Measurements from ENCODE around the gene MAGI1.
A peak's percentile ranks its signal among the peaks of the same experiment; 100 is the strongest.

MAGI1 gene

DNA sequence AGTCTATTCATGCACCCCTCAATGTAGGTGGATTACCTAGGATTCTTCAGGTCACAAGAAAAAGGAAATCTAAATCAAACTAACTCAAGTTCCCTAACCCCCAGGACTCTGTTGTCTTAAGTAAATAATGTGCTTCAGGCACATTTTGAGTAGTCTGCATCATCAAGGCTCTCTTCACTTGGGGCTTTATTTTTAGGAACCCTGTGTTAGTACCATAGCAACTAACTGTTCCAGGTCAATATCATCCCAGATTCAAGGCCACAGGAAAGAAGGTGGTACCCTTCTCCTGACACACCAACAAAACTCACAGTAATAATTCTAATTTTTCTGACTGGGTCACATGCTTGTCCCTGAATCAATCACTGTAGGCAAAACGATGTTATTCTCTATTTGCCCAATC lies 218.1 kb downstream of the MAGI1 start:
- FAIRE-seq = no peak
- DNase-seq (ENCODE audit: insufficient read length) = no peak
- TF ChIP-seq POLR2A (IDR thresholded peaks at IDR 0.05; ENCODE audit: low read depth, low read length) = no peak
- TF ChIP-seq POLR2AphosphoS5 (IDR thresholded peaks at IDR 0.05; ENCODE audit: low read depth, low read length) = no peak
- TF ChIP-seq TAF1 (IDR thresholded peaks at IDR 0.05; ENCODE audit: borderline replicate concordance, low read depth, low read length) = no peak

DNA sequence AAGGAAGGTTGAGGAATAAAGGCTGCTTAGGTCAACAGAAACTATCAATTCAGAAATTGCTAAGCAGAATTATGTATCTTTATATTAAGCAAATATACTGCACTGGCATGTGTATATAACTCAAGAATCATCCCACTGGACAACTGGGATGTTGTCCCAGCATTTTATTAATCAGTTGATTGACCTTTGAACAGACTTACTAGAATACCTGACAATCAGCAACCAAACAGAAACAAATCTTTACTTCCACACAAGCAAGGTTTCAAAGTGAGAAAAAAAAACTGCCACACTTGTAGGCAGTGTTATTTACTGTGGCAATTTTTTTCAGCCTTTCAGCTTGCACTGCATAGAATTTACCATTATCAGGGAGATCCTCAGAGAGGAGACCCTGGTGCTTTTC lies 218.8 kb downstream of the MAGI1 start:
- FAIRE-seq = no peak
- DNase-seq (ENCODE audit: insufficient read length) = no peak
- TF ChIP-seq POLR2AphosphoS5 (IDR thresholded peaks at IDR 0.05; ENCODE audit: low read depth, low read length) (no peak), TAF1 (IDR thresholded peaks at IDR 0.05; ENCODE audit: borderline replicate concordance, low read depth, low read length) (no peak), POLR2A (IDR thresholded peaks at IDR 0.05; ENCODE audit: low read depth, low read length) (no peak)

DNA sequence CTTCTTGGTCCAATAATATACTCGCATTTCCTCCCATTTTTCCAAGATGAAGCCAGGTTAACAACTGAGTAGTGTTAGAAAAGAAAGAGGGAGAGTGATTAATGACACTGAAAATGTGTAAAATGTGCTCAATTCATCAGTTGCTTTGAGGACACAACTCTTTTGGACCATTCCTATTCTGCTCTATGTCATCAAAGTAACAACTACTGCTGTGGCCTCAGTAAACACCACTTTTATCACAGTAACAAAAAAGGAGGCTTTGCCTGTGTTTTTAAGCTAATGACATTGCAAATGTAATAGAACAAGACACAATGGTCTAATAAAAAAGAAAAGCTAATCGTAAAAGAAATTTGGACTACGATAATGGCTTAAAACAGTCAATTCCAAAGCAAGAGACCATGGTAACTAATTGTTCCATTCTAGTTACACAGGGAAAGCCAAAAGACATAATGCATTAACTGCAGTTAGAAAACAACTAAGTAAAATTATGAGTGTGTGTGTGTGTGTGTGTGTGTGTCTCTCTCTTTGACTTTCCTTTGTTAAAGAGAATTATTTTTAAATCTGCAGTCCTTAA lies 221.1 kb downstream of the MAGI1 start:
- no peak for TF ChIP-seq POLR2AphosphoS5 (IDR thresholded peaks at IDR 0.05; ENCODE audit: low read depth, low read length)
- TF ChIP-seq POLR2A (IDR thresholded peaks at IDR 0.05; ENCODE audit: low read depth, low read length) = no peak
- TF ChIP-seq TAF1 (IDR thresholded peaks at IDR 0.05; ENCODE audit: borderline replicate concordance, low read depth, low read length) = no peak
- FAIRE-seq = peak; percentile 75
- DNase-seq (ENCODE audit: insufficient read length) = no peak

DNA sequence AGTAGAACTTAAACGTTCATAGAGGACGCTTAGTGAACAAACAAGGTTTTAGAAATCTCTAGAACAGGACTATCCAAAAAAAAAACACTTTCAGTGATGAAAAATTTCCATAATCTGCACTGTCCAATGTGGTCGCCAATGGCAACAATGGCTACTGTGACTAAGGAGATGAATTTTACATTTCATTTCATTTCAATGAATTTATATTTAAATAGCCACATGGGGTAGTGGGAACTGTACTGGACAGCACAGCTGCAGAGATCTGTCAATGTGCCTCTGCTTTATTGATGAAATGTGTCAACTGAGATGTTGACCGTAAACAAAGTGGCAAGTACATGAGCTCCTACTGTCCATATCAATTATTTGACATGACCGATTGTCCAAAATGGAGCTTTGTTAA lies 222.5 kb downstream of the MAGI1 start:
- TF ChIP-seq POLR2A (IDR thresholded peaks at IDR 0.05; ENCODE audit: low read depth, low read length) (no peak), TAF1 (IDR thresholded peaks at IDR 0.05; ENCODE audit: borderline replicate concordance, low read depth, low read length) (no peak), POLR2AphosphoS5 (IDR thresholded peaks at IDR 0.05; ENCODE audit: low read depth, low read length) (no peak)
- DNase-seq (ENCODE audit: insufficient read length) = no peak
- FAIRE-seq = no peak

DNA sequence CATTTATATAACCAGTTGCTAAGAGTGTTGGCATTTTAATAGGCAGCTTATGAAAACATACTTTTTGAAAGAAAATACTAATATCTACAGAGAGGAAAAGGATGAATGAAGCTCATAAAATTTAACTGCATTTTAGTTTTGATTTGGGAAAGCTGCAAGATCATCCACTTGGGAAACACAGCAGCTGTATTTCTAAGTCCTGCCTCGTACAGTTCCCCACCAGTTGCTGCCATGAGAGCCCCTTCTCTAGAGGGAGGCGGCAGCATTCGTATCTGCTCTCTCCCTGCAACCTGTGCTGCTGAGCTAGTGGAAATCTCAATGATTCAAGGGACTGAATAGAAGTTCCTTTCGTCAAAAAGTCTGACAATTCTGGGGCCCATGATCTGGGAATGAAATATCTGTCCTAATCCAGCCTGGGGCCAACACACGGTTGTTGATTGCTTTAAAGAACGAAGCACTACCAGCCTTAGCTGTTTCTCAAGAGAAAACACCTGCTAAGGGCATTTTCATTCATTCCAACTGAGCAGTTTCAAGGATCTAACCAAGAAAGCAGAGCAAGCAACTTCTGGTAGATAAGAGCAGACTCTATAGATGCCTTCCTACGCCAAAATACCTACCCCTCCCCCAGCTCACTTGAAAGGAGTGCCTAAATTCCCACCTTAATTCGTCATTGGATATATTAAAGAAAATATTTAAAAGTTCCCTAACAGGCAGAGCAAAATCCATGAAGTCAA lies 223.7 kb downstream of the MAGI1 start:
- FAIRE-seq (no peak), DNase-seq (ENCODE audit: insufficient read length) (no peak)
- TF ChIP-seq TAF1 (IDR thresholded peaks at IDR 0.05; ENCODE audit: borderline replicate concordance, low read depth, low read length) = no peak
- TF ChIP-seq POLR2A (IDR thresholded peaks at IDR 0.05; ENCODE audit: low read depth, low read length) = no peak
- no peak for TF ChIP-seq POLR2AphosphoS5 (IDR thresholded peaks at IDR 0.05; ENCODE audit: low read depth, low read length)

DNA sequence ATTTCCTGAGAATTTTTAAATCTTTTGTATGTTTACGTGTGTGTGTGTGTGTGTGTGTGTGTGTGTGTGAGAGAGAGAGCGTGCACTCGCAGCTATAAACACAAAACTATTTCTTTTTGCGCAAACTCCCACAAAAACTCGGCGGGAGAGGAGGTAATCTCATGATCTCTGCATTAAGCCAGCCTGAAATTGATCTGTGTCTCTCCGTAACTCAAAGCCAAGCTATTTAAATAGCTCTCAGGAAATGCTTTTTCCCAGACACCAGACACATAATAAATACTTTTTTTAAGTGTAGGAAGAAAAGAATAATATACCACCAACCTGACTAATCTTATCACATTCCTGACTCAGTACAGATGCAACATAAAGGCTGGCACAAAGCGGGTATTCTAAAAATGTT lies 226.8 kb downstream of the MAGI1 start:
- no peak for TF ChIP-seq POLR2AphosphoS5 (IDR thresholded peaks at IDR 0.05; ENCODE audit: low read depth, low read length)
- TF ChIP-seq POLR2A (IDR thresholded peaks at IDR 0.05; ENCODE audit: low read depth, low read length) = no peak
- TF ChIP-seq TAF1 (IDR thresholded peaks at IDR 0.05; ENCODE audit: borderline replicate concordance, low read depth, low read length) = no peak
- DNase-seq (ENCODE audit: insufficient read length) (no peak), FAIRE-seq (no peak)

DNA sequence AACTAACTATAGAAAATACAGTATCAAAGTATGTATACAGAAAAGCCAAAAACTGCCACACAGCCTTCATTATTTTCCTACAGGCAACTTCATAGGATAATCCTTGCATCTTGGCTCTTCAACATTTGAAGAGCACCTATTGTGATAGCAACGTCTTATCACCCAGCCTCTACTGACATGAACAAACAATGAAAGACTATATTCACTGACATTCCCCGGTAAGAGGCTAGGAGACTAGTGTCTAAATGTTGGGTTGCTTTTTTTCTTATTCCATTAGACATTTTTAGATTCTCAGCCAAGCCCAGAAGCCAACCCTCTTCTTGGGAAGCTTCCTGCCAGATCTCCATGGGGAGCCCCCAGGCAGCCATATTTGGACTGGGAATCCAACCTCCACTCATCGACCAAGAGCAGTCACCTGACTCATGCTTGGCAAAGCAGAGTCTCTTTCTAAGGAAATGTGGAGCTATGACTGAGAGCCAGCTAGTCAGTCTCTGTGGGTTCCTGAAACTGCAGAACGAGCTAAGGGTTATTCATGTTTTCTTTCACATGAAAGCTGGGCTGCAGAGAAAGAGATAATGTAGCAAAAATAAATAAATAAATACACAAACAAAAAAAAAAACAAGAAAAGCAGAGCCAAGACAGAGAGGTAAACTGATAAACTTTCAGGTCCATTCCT lies 227.5 kb downstream of the MAGI1 start:
- DNase-seq (ENCODE audit: insufficient read length) (no peak), FAIRE-seq (peak; percentile 42)
- TF ChIP-seq POLR2AphosphoS5 (IDR thresholded peaks at IDR 0.05; ENCODE audit: low read depth, low read length) = no peak
- TF ChIP-seq TAF1 (IDR thresholded peaks at IDR 0.05; ENCODE audit: borderline replicate concordance, low read depth, low read length) = no peak
- TF ChIP-seq POLR2A (IDR thresholded peaks at IDR 0.05; ENCODE audit: low read depth, low read length) = no peak

DNA sequence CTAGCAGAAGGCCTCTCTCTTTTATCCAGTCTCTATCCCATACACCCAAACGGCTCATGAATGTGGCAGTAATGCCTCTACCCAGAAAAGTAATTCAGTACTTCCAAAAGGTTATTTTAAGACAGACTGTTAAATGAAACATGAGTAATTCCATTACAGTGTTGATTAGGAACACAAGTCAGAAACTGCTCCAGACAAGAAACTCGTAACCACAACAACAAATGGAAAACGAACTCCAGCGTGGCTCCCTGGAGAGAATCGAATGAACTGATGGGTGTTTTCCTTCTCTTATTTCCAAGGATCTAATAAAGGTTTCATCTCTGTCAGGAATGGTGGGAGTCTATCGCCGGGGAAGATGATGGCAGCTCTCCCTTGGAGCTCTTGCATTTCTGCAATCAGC lies 228.4 kb downstream of the MAGI1 start:
- no peak for TF ChIP-seq POLR2AphosphoS5 (IDR thresholded peaks at IDR 0.05; ENCODE audit: low read depth, low read length)
- TF ChIP-seq TAF1 (IDR thresholded peaks at IDR 0.05; ENCODE audit: borderline replicate concordance, low read depth, low read length) = no peak
- no peak for TF ChIP-seq POLR2A (IDR thresholded peaks at IDR 0.05; ENCODE audit: low read depth, low read length)
- FAIRE-seq (no peak), DNase-seq (ENCODE audit: insufficient read length) (no peak)

DNA sequence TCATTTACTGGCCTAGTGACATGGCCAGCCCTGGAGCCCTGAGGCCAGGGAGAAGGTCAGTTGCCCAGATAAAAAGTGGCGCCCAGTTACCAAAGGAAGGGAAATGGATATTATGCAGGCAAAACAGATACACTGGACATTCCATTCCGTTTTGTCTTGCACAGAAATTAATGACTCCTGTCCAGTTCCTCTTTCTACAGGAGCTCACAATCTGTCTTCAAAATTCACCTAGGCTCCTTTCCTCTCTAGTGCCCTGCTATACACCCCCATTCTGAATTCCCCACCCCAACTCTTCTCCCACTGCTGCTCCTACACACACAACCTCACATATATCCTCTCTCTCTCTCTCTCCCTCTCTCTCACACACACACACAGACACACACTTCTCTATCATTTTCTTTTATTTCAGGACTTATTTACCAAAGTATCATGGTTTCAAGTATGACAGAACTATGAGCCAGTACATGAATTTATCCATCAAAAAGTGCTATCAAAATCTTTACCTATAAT lies 229.0 kb downstream of the MAGI1 start:
- FAIRE-seq (peak; percentile 73), DNase-seq (ENCODE audit: insufficient read length) (no peak)
- no peak for TF ChIP-seq TAF1 (IDR thresholded peaks at IDR 0.05; ENCODE audit: borderline replicate concordance, low read depth, low read length)
- no peak for TF ChIP-seq POLR2AphosphoS5 (IDR thresholded peaks at IDR 0.05; ENCODE audit: low read depth, low read length)
- no peak for TF ChIP-seq POLR2A (IDR thresholded peaks at IDR 0.05; ENCODE audit: low read depth, low read length)

DNA sequence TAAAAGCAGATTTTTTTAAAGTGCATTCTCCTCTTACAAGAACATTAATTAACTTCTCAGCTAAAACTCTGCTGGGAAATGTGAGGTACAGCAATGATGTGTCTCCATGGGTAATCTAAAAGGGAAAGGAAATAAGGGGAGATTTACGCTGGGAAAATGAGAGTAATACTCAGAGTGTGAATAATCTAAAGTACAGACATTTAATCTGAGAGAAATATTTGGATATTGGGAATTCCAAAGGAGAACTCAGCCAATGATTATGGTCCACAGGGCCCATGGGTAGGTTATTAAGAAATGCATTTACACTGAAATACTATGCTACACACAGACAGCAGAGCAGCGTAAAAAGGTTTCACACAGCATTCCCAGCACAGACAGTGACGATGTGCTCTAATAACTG lies 229.9 kb downstream of the MAGI1 start:
- DNase-seq (ENCODE audit: insufficient read length) = no peak
- FAIRE-seq = no peak
- no peak for TF ChIP-seq POLR2AphosphoS5 (IDR thresholded peaks at IDR 0.05; ENCODE audit: low read depth, low read length)
- TF ChIP-seq TAF1 (IDR thresholded peaks at IDR 0.05; ENCODE audit: borderline replicate concordance, low read depth, low read length) = no peak
- TF ChIP-seq POLR2A (IDR thresholded peaks at IDR 0.05; ENCODE audit: low read depth, low read length) = no peak

DNA sequence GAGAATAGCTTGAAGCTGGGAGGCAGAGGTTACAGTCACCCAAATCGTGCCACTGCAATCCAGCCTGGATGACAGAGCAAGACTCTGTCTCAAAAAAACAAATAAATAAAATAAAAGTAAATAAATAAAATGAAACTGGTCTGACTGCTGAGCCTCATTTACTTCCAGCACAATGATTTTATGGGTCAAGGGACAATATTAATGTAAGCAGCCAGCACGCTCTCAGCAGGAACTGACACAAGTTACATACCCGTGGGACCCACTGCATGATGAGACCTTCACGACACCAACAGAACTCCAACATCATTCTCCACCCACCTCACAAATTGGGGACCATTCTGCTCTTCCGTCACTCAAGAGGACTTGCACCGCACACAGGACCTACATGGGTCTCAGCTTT lies 230.3 kb downstream of the MAGI1 start:
- TF ChIP-seq TAF1 (IDR thresholded peaks at IDR 0.05; ENCODE audit: borderline replicate concordance, low read depth, low read length) = no peak
- TF ChIP-seq POLR2A (IDR thresholded peaks at IDR 0.05; ENCODE audit: low read depth, low read length) = no peak
- TF ChIP-seq POLR2AphosphoS5 (IDR thresholded peaks at IDR 0.05; ENCODE audit: low read depth, low read length) = no peak
- FAIRE-seq = no peak
- no peak for DNase-seq (ENCODE audit: insufficient read length)

Data from GM12892 (cell line).